Erythroblast (primary cell): ENCODE measurements around the gene WBP2NL.

Experiments
- GATA1 ChIP-seq: IDR thresholded peaks from 2 replicates; pipeline ENCODE4 v1.6.1; 2011; ENCODE audit warnings: low read depth, mild to moderate bottlenecking, control low read depth, low read length, moderate library complexity
- POLR2A ChIP-seq: IDR thresholded peaks from 2 replicates; pipeline ENCODE4 v1.6.1; 2011; ENCODE audit warnings: mild to moderate bottlenecking, low read length

DNA sequence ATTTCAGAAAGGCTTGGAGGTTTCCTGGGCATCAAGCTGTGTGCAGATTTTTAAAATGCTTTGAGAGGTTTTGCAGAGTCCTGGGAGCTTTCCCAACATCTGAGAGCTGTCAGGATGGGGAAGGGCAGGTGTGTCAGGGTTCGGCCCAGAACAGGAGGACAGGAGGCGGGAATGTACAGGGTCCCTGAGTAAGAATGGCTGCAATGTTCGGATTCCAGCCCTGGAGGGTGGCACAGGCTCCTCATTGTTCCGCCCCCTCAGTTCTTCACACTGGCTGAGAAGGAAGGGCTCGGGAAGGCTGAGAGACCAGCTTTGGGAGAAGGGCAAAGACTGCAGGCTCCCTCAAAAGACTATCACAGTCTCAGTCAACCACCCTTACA is 34.5 kb upstream of the WBP2NL start:
- TF ChIP-seq POLR2A: no peak
- no peak for TF ChIP-seq GATA1
